Panc1 (cell line): ENCODE measurements around the gene SFTPB. TPM values are rescaled to one million over a fixed set of nuclear protein-coding genes. Genes with fewer than 3 reads are reported as not detected.

ENCODE experiments used
- ATAC-seq: fragments of 200-7000 bp; cut with Tn5 transposase; 2 replicates; pipeline ENCODE4 v1.9.1; 2020; ENCODE audit warnings: mild to moderate bottlenecking, moderate library complexity
- BruUV-seq: library from RNA; stranded (reverse); fragments of 400-500 nt; replicated peaks from 2 replicates; lab custom pipeline; 2021; lab: Mats Ljungman, UMichigan
- CTCF ChIA-PET: fragments of 300-600 bp; sonication (Branson Sonifier 250); formaldehyde crosslinking; loops from one replicate; lab custom pipeline; 2022; ENCODE audit warnings: antibody characterized with exemption; lab: Charles Lee
- POLR2A ChIA-PET: fragments of 300-600 bp; sonication (Branson Sonifier 250); formaldehyde crosslinking; loops from one replicate; lab custom pipeline; 2022; ENCODE audit warnings: antibody characterized with exemption; lab: Charles Lee
- DNase-seq: peaks from one replicate; pipeline ENCODE4 v3.0.0-alpha.2; 2010; ENCODE audit warnings: low read depth, low spot score
- H3K27ac ChIP-seq: 2 replicates; pipeline ENCODE4 v1.5.1; 2011; ENCODE audit warnings: mild to moderate bottlenecking, low read length, inconsistent platforms
- H3K27me3 ChIP-seq: fragments of 200-500 bp; sonication (Bioruptor generic); 2 replicates; pipeline ENCODE4 v1.6.0; 2014; ENCODE audit warnings: low read length, inconsistent platforms; ENCODE audit not compliant: control insufficient read depth, insufficient read depth
- H3K36me3 ChIP-seq: fragments of 200-500 bp; sonication (Bioruptor generic); 2 replicates; pipeline ENCODE4 v1.5.1; 2014; ENCODE audit warnings: inconsistent platforms, mild to moderate bottlenecking, low read length, moderate library complexity; ENCODE audit not compliant: control insufficient read depth, insufficient read depth
- H3K4me1 ChIP-seq: 2 replicates; pipeline ENCODE4 v1.5.1; 2011; ENCODE audit warnings: inconsistent platforms, mild to moderate bottlenecking, low read length, moderate library complexity; ENCODE audit not compliant: control insufficient read depth, insufficient read depth
- H3K4me3 ChIP-seq, 2 experiments: 2 replicates each; pipeline ENCODE4 v1.5.1; 2011 to 2012; ENCODE audit warnings: low read depth in 2 of 2, low read length in 2 of 2, mild to moderate bottlenecking in 2 of 2, inconsistent platforms in 1 of 2, moderate library complexity in 1 of 2
- H3K9me3 ChIP-seq: fragments of 200-500 bp; sonication (Bioruptor generic); 2 replicates; pipeline ENCODE4 v1.5.1; 2014; ENCODE audit warnings: low read depth, mild to moderate bottlenecking, inconsistent platforms, low read length, moderate library complexity; ENCODE audit not compliant: control insufficient read depth, insufficient read depth
- CTCF ChIP-seq: fragments of 450-650 bp; IDR thresholded peaks from 2 replicates; pipeline ENCODE4 v1.5.1; 2017; ENCODE audit warnings: mild to moderate bottlenecking
- POLR2AphosphoS5 ChIP-seq: IDR thresholded peaks from 2 replicates; pipeline ENCODE4 v1.6.1; 2012; ENCODE audit warnings: mild to moderate bottlenecking, low read depth, low read length, moderate library complexity
- REST ChIP-seq, 2 experiments: IDR thresholded peaks; 2 replicates each; pipeline ENCODE4 v1.6.1; 2011 to 2012; ENCODE audit warnings: low read depth in 2 of 2, control low read depth in 1 of 2, low read length in 1 of 2, mild to moderate bottlenecking in 1 of 2, moderate library complexity in 1 of 2; ENCODE audit not compliant: insufficient read depth in 1 of 2
- SIN3A ChIP-seq: IDR thresholded peaks from 2 replicates; pipeline ENCODE4 v1.6.1; 2012; ENCODE audit warnings: low read depth, mild to moderate bottlenecking, low read length, moderate library complexity, borderline replicate concordance; ENCODE audit not compliant: insufficient read depth
- TCF7L2 ChIP-seq: IDR thresholded peaks from 2 replicates; pipeline ENCODE4 v1.6.1; 2011; ENCODE audit warnings: mild to moderate bottlenecking, low read depth, low read length, inconsistent platforms
- in situ Hi-C: cut with HindIII; loops from 2 replicates; pipeline ENCODE4 v1.10.0; 2016; ENCODE audit warnings: low sequenced_read_pairs, low pct_unique_long_range_greater_than_20kb
- intact Hi-C: fragments of 100-400 bp; cut with micrococcal nuclease; formaldehyde crosslinking; loops from one replicate; pipeline ENCODE4 v1.10.0; 2022; ENCODE audit not compliant: unreplicated experiment
- total RNA-seq: library from RNA; stranded (reverse); gene quantifications from one replicate; pipeline ENCODE4 v1.2.1, GENCODE V29; 2021; ENCODE audit not compliant: unreplicated experiment

Gene SFTPB
- total RNA-seq, 1 experiment from 2014 or later = 5.6 TPM

- Histone ChIP-seq H3K9me3 (no peaks in the 10 kb centered on the region), H3K27ac (no peak overlapping the region), H3K4me3 (no peak overlapping the region), H3K27me3 (no peaks in the 10 kb centered on the region), H3K4me1 (no peaks in the 10 kb centered on the region), H3K36me3 (peaks cover 37% of the 10 kb centered on the region)
- in situ Hi-C loops (no loop called here), intact Hi-C loops (no loop called here)
- DNase-seq = no peak
- ChIA-PET POLR2A (no interaction called here), CTCF (interaction anchor here (0.6 kb wide), 2 partner anchors 9 to 35 kb away, joined by 3 read pairs; no protein-coding TSS in a partner anchor)
- TF ChIP-seq REST (IDR thresholded peaks at IDR 0.05; ENCODE audit: insufficient read depth in 1 of 2, low read depth in 2 of 2, low read length in 1 of 2) (no peak), POLR2AphosphoS5 (no peak), CTCF (no peak), SIN3A (no peak), TCF7L2 (no peak)
- BruUV-seq = no TSS peak
- ATAC-seq = no peak
These were observed 20.0 kb downstream of the SFTPB start for GRCh38 chr2:85647823-85648526.

GRCh38 chr2:85646166-85646565, 21.8 kb downstream of the SFTPB start:
- CTCF ChIA-PET = interaction anchor here (0.6 kb wide), 1 partner anchor 225 kb away, joined by 3 read pairs; no protein-coding TSS in a partner anchor
- H3K27ac ChIP-seq = no peak overlapping the region
- intact Hi-C loops (no loop called here), in situ Hi-C loops (no loop called here)
- H3K4me1 ChIP-seq = no peaks in the 10 kb centered on the region
- POLR2A ChIA-PET = no interaction called here
- no peak overlapping the region for H3K4me3 ChIP-seq
- H3K27me3 ChIP-seq = no peaks in the 10 kb centered on the region
- peaks cover 48% of the 10 kb centered on the region for H3K36me3 ChIP-seq
- TF ChIP-seq REST (IDR thresholded peaks at IDR 0.05; ENCODE audit: insufficient read depth in 1 of 2, low read depth in 2 of 2, low read length in 1 of 2) (no peak), TCF7L2 (no peak), CTCF (no peak), SIN3A (no peak), POLR2AphosphoS5 (no peak)
- no peak for DNase-seq
- TSS peak; percentile 33 for BruUV-seq
- H3K9me3 ChIP-seq = no peaks in the 10 kb centered on the region
- ATAC-seq = no peak
